ENCODE measurements around the gene FAHD2B.
"Not testable (repeated sequence)": the region's sequence is repeated elsewhere in the genome, so short reads cannot be mapped to it uniquely, and the experiment has no call there.

The FAHD2B gene, protein sequence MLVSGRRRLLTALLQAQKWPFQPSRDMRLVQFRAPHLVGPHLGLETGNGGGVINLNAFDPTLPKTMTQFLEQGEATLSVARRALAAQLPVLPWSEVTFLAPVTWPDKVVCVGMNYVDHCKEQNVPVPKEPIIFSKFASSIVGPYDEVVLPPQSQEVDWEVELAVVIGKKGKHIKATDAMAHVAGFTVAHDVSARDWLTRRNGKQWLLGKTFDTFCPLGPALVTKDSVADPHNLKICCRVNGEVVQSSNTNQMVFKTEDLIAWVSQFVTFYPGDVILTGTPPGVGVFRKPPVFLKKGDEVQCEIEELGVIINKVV

DNA sequence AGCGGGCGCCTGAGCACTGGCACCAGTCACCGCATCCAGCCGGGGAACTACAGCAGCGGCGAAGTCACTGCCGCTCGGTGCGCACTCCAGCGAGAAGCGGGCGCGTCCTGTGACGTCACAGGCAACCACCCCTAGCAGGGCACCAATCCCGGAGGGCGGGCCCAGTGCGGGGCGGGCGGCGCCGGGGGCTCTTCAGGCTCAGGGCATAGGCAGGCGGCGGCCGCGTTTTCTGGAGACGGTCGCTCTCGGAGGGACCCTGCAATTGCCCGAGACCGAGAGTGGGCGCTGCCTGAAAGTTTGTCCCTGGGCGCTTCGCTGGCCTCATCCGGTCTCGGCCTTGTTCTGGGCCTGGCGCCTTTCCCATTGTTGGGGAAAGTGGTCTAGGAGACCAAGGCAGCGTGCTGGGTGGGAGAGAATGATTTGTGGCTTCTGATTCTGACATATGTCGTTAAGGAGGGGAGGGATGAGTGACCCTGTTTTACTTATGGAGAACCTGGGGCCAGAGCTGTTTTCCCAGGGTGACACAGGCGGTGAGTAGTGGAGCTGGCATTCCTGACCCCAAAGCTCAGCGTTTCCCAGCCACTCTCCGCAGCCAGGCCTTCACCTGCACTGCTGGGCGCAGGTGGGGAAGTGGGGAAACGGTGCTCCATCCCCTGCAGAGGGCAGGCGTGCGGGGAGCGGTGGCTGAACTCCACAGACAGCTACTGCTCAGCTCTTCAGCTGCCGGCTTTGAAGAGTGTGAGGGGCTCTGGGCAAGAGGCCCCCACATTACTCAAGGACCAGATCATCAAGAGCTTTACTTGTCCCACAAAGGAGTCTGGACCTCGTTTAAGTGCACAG lies at the start of gene FAHD2B:
TSS of gene FAHD2B (minus strand) at position 111 of the 840 bp plus-strand sequence. CDS start 3,176 bp downstream, outside the sequence.
- in situ Hi-C loops (cut with MboI; ENCODE audit: low sequenced_read_pairs): not testable (repeated sequence)

DNA sequence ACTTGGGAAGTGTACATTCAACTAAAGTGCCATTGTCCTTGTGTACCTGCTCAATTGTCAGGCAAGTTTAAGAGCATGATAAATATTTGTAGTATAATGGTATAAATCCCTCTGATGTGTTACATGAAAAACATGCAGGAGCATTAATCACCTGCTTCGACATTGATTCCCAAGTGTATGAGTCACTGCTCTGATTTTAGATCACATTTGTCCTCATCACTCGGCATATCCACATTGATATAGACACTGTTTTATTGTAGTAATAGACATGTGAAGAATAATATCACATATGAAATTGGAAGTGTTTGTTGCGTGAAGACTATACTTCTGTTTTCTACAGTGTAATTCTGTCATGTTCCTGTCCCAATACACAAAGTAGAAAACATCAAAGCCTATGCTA lies 49.3 kb upstream of the FAHD2B start:
- in situ Hi-C loops (cut with MboI; ENCODE audit: low sequenced_read_pairs): not testable (repeated sequence)

DNA sequence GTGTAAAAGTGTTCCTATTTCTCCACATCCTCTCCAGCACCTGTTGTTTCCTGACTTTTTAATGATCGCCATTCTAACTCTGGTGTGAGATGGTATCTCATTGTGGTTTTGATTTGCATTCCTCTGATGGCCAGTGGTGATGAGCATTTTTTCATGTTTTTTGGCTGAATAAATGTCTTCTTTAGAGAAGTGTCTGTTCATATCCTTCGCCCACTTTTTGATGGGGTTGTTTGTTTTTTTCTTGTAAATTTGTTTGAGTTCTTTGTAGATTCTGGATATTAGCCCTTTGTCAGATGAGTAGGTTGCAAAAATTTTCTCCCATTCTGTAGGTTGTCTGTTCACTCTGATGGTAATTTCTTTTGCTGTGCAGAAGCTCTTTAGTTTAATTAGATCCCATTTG lies 34.4 kb upstream of the FAHD2B start:
- in situ Hi-C loops (cut with MboI; ENCODE audit: low sequenced_read_pairs): not testable (repeated sequence)

DNA sequence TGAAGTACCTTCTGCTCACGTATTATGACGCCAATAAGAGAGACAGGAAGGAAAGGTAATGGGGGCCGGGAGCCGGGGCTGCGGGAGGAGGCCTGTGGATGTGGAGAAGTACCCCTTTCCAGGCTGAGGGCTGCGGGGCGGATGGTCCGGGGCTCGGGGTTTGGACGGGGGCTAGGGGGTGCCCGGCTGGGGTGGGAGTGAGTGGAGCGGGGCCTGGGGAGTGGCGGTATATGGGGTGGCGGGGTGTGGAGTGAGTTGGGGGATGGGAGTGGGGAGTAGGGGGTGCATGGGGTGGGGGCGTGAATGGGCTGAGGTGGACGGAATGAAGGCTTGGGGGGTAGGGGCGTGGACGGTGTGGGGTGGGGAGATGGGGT lies 19.2 kb upstream of the FAHD2B start:
- in situ Hi-C loops (cut with MboI; ENCODE audit: low sequenced_read_pairs): loop anchor here (25.0 kb wide), 1 partner anchor 252 kb away; the partner anchor contains the start of genes ANKRD39 and SEMA4C

DNA sequence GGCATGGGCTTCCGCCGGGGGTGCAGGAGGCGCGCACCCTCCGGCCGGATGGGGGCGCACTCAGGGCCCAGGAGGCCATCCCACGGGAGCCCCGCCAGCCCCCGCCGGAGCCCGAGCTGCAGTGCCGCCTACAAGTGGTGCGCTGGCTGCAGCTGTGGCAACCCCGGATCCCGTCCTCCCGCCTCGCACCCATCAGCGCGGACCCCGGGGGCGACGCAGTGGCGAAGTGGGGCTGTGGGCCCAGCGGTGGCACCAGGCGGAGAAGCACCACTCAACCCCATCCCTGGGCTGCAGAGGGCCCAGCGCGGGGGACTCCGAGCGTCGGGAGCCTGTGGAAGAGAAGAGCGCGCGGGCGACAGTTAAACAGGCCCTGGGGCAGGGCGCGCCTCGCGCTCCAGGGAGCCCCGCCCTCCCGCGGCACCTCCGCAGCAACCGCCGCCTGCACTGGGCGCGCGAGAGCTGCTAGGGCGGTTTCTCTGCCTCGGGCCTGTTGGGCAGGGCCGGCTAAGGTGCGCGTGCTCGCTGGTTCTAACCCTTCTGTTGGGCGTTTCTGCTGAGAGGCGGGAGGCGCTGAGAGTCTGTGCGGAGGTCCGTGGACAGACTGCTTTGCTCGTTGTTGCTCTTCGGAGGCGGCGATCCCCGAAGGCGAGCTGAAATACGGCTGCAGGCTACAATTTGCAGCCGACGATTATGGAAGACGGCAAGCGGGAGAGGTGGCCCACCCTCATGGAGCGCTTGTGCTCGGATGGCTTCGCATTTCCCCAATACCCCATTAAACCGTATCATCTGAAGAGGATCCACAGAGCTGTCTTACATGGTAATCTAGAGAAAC lies 18.6 kb upstream of the FAHD2B start, which contains the start of gene ANKRD36:
TSS of gene ANKRD36 (plus strand) at position 104 of the 832 bp plus-strand sequence. CDS start at position 691, 587 bp downstream.
- in situ Hi-C loops (cut with MboI; ENCODE audit: low sequenced_read_pairs): loop anchor here (25.0 kb wide), 1 partner anchor 251 kb away; the partner anchor contains the start of genes ANKRD39 and SEMA4C

DNA sequence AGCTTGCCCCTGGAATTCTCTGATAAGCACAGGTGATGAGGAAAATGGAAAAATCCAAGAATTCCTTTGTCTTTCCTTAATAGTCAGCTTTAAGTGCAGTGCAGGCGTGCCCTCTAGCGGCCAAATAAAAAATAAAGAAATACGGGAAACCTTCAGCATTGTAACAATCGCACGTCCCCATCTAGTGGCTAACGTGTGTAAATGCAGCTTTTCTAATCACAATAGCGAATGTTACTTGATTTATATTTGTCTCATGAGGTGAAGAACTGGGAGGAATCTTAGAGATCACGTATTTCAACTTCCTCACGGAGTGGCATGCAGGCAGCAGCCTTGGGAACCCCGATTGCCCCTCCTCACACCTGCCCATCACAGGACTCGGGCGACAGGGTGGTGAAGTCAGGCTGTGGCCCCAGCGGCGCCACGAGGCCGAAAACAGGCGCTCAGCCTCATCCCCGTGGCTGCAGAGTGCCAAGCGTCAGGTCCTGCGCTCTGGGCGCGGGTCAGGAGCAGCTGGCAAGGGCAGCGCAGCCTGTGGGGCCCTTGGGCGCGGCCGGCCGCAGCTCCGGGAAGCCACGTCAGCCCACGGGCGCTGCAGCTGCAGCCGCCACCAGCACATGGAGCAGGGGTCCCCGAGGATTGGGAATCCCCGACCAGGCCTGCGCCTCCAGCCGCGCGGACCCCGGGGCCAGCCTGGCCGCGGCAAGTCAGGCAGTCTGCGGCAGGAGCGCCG lies 17.8 kb upstream of the FAHD2B start:
- in situ Hi-C loops (cut with MboI; ENCODE audit: low sequenced_read_pairs): loop anchor here (25.0 kb wide), 1 partner anchor 250 kb away; the partner anchor contains the start of genes ANKRD39 and SEMA4C

DNA sequence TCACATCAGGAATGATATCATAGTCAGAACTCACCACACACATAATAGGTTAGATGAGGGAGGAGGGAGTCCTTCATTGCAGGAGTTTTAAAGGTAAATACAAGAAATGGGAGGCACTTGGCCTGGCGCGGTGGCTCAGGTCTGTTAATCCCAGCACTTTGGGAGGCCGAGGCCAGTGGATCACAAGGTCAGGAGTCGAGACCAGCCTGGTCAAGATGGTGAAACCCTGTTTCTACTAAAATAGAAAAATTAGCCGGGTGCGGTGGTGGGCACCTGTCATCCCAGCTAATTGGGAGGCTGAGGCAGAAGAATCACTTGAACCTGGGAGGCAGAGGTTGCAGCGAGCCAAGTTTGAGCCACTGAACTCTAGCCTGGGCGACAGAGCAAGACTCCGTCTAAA lies 16.6 kb upstream of the FAHD2B start:
- in situ Hi-C loops (cut with MboI; ENCODE audit: low sequenced_read_pairs): loop anchor here (25.0 kb wide), 1 partner anchor 249 kb away; the partner anchor contains the start of genes ANKRD39 and SEMA4C

DNA sequence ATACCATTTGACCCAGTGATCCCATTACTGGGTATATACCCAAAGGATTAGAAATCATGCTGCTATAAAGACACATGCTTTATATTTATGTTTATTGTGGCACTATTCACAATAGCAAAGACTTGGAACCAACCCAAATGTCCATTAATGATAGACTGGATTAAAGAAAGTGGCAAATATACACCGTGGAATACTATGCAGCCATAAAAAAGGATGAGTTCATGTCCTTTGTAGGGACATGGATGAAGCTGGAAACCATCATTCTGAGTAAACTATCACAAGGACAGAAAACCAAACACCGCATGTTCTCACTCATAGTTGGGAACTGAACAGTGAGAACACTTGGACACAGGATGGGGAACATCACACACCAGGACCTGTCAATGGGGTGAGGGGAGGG lies 12.2 kb upstream of the FAHD2B start:
- in situ Hi-C loops (cut with MboI; ENCODE audit: low sequenced_read_pairs): loop anchor here (25.0 kb wide), 1 partner anchor 245 kb away; the partner anchor contains the start of genes ANKRD39 and SEMA4C

DNA sequence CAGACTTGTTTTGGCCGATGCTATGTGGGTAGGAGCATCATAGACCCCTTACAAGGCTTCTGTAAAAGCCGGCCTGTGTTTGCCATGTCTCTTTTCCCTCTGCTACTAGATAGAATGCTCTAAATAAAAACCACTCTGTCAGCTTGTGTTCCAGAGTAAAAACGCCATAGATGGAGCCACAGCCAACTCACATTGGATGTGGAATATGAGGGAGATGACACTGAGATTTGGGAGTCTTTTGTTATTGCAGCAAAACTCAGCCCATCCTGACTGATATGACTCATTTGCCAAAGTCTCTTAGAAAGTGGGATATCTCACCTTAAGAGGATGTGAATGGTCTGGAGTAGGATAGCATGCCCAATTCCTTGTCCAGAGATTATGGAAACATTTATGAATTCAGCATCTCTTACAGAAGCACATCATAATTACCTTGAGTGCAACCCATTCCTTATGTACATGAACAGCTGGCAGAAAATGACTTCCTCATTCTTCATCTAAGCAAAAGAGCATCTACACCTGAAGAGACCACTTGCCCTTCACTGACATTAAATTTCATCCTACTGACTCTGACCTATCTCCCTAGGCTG lies 4.2 kb upstream of the FAHD2B start:
- in situ Hi-C loops (cut with MboI; ENCODE audit: low sequenced_read_pairs): not testable (repeated sequence)

DNA sequence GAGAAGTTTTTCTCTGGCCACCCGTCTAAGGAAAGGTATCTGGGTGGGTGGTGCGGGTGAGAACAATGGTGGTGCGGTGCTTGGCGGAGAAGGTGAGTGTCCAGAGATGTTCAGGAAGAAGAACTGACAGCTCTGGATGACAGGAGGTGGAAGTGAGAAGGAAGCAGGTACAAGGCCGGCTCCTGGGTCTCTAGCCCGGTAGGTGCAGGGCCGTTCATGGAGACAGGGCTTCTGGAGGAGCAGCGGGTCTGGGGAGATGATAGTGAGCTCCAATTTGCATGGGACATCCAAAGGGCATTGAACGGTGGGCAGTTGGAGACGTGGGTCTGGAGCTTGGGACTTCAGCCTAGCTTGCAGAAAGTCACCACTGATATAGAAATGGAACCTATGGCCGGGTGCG lies 979 bp upstream of the FAHD2B start:
- in situ Hi-C loops (cut with MboI; ENCODE audit: low sequenced_read_pairs): no loop called here

DNA sequence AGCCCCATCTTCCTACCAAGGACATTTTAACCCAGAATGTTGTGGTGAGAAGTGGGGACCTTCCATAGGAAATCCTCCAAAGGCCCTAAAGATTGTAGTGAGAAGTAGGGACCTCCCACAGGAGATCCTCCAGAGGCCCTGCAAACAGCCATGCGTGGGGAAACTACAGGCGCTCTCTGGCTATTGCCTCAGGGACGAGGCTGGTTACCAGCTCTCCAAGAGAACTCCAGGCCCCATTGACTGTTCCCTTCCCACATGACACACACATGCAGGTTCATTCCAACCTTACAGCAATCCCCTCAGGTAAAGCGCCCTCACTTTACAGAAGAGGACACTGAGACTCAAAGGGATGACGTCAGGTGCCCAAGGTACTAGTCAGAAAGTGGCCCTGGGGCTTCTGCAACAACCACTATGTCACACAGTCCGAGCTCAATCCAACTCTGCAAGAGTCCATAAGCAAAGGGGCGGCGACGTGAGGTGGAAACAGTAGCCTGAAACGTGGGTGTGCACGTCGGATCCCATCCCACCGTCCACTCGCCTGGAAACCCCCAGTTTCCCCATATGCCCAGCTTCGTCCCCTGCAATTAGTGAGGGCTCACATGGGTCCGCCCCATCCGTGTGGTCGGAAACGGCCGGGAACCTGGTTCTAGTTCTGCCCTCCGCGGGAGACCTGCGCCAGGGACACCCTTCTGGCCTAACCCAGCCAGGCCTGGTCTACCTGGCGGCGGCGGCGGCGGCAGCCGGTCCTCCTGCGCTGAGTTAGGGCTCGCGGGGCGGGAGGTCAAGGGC lies 505 bp downstream of the FAHD2B start:
- in situ Hi-C loops (cut with MboI; ENCODE audit: low sequenced_read_pairs): not testable (repeated sequence)

DNA sequence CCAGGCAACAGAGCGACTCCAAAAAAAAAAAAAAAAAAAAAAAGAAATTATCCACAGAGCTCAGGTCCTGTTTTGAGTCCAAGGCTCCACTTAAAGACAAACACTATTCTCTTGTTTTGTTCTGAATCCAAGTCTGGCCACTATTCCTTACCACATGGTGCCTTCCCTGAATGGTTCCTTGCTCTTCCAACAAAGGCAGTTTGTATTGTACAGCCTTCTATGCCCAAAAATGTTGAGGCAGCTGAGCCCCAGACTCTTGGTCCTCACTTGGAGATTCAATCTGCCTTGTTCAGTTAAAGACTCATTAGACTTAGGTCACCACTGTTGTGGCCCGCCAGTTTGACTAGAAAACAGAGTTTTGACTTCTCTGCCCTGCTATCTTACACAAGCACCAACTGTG lies 1.7 kb downstream of the FAHD2B start:
- in situ Hi-C loops (cut with MboI; ENCODE audit: low sequenced_read_pairs): not testable (repeated sequence)

DNA sequence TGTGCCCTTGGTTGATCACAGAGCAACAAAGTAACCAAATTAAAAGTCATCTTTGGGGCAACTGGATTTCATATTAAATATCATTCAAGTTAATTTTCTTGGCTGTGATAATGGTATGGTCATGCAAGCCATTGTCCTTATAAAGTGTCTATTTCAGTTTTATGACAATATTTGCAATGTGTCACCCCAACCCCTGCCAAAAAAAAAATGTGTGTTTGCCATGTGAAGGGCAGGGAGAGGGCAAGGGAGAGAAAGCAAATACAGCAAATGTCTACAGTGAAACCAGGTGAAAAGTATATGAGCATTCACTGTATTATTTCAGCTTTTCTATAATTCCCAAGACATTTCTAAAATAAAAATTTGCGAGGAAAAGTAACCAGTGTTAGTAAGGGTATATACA lies 6.0 kb downstream of the FAHD2B start:
- in situ Hi-C loops (cut with MboI; ENCODE audit: low sequenced_read_pairs): not testable (repeated sequence)

DNA sequence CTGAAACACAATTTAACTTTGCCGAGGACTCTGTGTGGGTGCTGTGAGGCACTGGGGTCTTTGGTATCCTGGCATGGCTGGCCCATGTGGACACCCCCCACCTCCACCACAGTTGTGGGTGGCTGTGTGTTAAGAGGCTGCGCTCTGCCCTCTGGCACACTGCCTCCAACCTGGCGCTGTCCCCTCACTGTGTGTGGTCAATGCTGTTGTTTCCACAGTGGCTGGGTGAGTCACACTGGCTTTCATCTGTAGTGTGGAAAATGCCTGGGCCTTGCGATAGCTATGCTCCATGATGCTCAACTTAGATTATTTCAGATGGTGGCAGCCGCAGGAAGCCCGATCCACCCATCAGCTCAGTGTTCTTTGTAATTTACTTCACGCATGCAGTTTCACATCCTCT lies 9.6 kb downstream of the FAHD2B start:
- in situ Hi-C loops (cut with MboI; ENCODE audit: low sequenced_read_pairs): not testable (repeated sequence)

DNA sequence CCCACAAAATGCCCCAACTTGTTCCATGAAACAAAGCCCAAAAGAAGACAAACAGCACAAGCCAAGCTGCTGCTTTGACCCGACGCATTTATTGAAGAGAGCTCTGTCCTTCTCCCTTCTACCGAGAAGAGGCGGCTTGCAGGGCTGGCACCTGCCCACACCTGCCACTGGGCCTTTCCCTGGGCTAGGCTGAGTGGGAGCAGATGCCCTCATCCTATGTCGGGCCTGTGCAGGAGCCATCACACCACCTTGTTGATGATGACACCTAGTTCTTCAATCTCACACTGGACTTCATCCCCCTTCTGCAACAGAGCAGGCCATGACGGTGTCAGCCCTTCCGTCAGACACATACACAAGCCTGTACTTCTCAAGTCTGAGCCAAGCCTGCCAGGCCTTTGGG lies 11.2 kb downstream of the FAHD2B start:
- in situ Hi-C loops (cut with MboI; ENCODE audit: low sequenced_read_pairs): not testable (repeated sequence)

DNA sequence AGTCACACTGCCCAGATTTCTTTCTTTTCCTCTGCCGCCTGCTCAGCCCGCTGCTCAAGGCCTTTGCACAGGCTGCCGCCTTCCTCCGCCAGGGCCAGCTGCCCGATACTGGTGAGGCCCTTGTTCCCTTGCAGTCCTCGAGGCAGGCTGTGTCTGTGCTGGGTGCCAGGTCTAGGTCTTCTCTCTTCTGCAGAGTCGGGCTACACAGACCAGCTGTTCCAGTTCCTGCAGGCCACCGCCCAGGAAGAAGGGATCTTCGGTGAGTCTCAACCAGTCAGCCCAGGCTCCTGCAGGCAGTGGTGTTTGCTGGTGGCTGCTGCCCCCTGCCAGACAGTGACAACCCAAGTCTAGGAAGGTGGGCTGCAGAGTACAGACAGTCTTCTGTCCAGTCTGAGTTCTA lies 12.5 kb downstream of the FAHD2B start:
- in situ Hi-C loops (cut with MboI; ENCODE audit: low sequenced_read_pairs): not testable (repeated sequence)

DNA sequence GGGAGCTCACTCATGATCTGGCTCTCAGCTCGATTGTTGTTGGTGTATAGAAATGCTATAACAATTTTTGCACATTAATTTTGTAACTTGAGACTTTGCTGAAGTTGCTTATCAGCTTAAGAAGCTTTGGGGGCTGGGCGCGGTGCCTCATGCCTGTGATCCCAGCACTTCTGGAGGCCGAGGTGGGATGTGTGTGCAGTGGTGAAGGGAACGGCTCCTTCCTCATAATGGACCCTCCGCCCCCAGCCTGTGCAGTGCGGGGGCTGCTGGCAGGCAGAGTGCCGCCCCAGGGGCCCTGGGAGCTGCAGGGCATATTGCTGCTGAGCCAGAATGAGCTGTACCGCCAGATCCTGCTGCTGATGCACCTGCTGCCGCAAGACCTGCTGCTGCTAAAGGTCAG lies 13.8 kb downstream of the FAHD2B start:
- in situ Hi-C loops (cut with MboI; ENCODE audit: low sequenced_read_pairs): not testable (repeated sequence)

DNA sequence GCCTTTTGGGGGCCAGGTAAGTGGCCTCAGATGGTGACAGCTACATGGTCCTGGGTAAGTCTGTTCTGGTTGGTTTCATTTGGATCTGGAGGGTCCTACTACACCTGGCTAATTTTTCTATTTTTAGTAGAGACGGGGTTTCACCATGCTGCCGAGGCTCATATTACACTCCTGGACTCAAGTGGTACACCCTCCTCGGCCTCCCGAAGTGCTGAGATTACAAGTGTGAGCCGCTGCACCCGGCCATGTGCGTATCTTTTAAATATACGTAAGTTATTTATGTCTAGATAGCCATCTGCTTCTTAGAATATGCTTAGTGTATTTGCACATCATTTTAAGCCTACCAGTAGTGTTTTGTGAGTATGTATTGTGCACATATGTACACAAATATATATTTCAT lies 17.5 kb downstream of the FAHD2B start:
- in situ Hi-C loops (cut with MboI; ENCODE audit: low sequenced_read_pairs): not testable (repeated sequence)

DNA sequence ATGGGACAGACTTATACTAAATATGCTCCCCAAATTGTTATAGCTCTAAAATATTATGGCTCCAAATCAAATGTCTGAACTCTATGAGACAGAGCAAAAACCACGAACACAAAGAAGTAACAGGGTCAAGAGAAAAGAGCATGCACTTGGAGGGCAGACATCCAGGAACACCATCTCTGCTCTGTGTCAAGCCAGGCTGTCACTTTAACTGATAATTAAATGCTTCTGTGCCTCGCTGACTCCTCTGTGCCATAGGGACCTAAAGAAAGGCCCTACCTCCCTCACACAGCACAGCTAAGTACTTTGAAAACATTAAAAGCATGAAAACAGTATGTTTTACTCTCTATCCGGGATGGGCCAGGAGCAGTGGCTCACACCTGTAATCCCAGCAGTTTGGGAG lies 23.8 kb downstream of the FAHD2B start:
- in situ Hi-C loops (cut with MboI; ENCODE audit: low sequenced_read_pairs): not testable (repeated sequence)

Data from HL-60/S4 (cell line).